Fibroblast of lung (primary cell): ENCODE data around the gene HS3ST1.

Experiments
- CTCF ChIP-seq, 2 donors: IDR thresholded peaks in 1 of 2; conservative IDR thresholded peaks in 1 of 2; 1 replicate in 1 of 2; 2 replicates in 1 of 2; pipeline ENCODE4 v1.5.1; 2011 to 2012; ENCODE audit warnings: low read length in 2 of 2, control low read depth in 1 of 2, inconsistent platforms in 1 of 2, low read depth in 1 of 2, mild to moderate bottlenecking in 1 of 2
- EZH2 ChIP-seq: IDR thresholded peaks from 2 replicates; pipeline ENCODE4 v1.5.1; 2012; ENCODE audit warnings: low read length, control low read depth, mild to moderate bottlenecking; ENCODE audit errors: missing control alignments

- no peak for TF ChIP-seq CTCF (conservative IDR thresholded peaks at IDR 0.05 in 1 of 2, IDR thresholded peaks at IDR 0.05 in 1 of 2; ENCODE audit: low read depth in 1 of 2, low read length in 2 of 2)
- no peak for TF ChIP-seq EZH2
Observed at GRCh38 chr4:11436673-11437072, 8.0 kb upstream of the HS3ST1 start.
